Activated CD4-positive, alpha-beta T cell treated with anti-CD3 and anti-CD28 coated beads, Interleukin-2, amount 50 U/mL, for 4 hours (primary cell): ENCODE data around the gene MND1.
"Not testable (repeated sequence)": the region's sequence is repeated elsewhere in the genome, so short reads cannot be mapped to it uniquely, and the experiment has no call there.

ENCODE experiments used
- DNase-seq, 2 experiments: peaks; one replicate each; pipeline ENCODE4 v3.0.0-alpha.2; 2020

Gene MND1

DNA sequence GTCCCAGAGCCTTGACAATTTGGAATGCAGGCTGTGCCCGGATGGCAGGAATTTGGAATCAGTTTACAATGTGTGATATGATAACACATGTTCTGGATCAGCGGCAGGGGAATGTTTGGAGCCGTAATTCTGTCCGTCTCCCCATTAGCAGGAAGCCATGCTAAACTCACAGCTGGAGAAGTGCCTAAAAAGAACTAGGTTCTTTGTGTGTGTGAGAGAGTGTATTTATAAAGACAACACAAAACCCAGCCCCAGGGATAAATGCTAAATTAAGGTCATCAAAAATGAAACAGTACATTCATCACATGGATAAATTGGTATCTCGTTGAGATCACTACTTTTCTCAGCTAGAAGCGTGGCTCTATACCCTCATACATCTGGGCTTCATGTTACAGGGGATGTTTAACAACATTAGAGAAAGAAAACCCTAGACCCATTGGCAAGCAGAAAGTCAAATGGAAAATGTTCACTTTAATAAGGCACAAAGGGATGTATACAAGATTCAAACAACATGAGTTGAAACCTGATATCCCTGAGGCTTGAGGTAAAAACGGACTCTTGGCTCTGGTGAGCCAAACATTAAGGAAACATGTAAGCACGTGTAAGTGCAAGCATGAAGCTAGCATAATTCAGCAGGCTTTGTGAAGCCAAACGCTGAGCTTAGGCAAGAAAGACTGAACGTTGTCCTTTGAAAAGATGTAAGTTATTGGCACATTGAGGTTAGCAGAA lies 103.7 kb downstream of the MND1 start:
- DNase-seq: no peak

DNA sequence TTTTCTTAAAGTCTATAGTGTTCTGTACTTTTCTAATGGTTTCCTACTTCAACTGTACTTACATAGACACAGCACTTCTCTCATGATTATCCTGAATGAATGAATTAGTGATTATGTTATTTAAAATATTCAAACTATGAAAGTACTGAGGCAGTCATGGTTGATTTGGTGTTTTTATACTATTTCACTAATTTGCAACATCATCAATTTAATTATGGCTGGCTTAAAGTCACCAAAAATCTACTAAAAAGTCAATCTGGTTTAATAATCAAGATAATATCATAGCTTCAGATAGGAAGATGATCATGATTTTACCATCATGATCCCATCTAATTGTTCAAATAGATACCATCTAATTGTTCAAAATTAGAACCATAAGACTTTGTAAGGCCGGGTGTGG lies 104.8 kb downstream of the MND1 start:
- no peak for DNase-seq

DNA sequence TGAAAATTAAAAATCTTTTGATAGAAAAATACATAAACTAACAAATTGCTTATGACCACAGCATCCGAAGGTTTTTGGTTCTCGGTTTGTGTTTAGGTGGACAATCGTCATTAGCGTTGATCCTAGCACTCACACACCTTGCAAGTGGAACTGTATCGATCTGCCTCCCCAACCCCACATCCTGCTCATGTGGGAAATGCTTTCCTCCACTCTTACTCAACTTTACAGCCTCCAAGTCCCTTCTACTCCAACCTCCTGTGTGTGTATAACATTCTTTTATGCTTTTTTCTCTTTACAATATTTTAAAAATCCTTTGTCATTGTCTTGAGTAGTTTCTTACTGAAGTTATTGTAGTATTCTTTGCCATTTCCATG lies 106.0 kb downstream of the MND1 start:
- DNase-seq: no peak

DNA sequence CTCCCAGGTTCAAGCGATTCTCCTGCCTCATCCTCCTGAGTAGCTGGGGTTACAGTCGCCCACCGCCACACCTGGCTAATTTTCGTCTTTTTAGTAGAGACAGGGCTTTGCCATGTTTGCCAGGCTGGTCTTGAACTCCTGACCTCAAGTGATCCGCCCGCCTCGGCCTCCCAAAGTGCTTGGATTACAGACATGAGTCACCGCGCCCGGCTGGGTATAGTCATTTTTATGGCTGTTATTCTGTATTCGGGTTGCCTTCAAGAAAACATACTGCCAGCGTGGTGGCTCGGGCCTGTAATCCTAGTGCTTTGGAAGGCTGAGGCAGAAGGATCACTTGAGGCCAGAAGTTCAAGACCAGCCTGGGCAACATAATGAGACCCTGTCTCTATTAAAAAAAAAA lies 106.7 kb downstream of the MND1 start:
- not testable (repeated sequence) for DNase-seq

DNA sequence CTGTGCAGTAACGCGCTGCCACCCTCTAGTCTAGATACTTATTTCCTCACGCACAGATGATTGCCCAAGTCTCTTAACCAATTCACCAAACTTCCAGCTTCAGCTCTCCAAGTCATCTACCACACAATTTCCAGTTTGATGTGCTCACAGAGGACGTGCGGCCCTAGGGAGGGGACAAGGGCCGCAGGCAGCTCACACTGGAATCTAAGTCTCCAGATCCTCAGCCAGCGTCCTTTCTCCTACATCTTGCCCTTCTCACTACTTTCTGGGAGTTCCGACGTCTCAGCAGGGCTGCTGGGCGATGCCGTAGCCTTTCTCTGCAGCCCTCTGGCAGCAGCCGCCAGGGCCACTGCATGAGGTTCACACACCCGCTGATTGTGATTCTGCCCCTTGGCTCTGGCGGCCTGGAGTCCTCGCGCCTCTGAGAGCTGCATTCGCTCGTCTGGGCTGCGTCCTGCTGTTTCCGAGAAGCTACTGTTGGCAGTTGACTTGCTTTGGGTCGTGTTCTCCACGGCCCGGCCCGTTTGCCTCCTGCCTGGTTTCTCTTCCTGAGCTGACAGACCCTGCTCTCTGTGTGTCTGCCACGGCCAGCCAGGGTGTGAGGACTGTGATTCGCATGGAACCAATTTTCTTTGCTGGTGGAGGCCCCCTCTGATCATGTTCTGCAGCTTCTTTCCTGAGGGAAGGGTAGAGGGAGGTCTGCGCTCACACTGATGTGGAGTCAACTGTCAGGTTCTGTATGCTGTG lies 107.6 kb downstream of the MND1 start:
- no peak for DNase-seq

DNA sequence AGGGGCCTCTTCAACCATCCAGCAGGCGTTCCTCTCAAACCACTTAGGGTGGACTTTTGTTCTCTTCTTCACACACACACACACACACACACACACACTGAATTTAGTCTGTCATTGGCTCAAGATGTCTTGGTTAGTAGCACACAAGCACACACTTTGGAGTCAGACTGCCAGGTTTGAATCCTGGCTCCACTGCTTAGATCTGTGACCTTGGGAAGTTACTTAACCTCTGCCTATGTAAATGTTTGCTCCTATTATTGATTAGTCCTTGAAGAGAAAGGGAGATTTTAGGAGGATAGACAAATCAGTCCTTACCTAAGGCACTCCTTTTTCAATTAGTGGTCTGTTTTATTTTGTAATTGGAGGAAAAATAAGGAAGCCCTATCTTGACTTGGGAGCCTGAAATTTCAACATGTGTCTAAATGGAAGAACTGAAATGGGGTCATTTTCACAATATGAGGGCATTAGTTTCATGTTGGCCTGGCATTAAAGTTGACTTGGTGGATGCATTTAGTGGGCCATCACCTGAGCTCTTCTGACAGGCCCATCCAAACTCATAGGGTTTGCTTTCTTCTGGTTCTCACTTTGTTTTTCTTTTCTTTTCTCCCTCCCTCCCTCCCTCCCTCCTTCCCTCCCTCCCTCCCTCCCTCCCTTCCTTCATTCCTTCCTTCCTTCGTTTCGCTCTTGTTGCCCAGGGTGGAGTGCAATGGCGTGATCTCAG lies 108.3 kb downstream of the MND1 start:
- DNase-seq: no peak

DNA sequence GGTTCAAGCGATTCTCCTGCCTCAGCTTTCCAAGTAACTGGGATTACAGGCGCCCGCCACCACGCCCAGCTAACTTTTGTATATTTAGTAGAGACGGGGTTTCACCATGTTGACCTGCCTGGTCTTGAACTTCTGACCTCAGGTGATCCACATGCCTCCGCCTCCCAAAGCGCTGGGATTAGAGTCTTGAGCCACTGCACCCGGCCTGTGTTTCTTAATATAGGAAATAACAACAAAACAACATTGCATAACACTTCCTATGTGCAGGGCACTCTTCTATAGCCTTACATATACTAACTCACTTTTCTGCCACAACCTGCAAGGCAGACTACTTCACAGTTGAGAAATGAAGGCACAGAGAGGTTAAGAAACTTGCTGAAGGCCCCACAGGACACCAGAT lies 108.9 kb downstream of the MND1 start:
- DNase-seq: no peak

DNA sequence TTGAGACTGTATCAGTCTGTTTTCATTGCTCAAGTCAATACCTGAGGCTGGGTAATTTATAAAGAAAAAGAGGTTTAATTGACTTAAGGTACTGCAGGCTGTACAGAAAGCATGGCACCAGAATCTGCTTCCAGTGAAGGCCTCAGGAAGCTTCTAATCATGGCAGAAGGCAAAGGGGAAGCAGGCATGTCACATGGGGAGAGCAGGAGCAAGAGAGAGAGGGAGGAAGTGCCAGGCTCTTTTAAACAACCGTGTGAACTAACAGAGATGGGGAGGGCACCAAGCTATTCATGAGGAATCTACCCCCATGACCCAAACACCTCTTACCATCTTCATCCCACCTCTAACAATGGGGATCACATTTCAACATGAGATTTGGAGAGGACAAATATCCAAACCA lies 114.5 kb downstream of the MND1 start:
- DNase-seq: no peak

DNA sequence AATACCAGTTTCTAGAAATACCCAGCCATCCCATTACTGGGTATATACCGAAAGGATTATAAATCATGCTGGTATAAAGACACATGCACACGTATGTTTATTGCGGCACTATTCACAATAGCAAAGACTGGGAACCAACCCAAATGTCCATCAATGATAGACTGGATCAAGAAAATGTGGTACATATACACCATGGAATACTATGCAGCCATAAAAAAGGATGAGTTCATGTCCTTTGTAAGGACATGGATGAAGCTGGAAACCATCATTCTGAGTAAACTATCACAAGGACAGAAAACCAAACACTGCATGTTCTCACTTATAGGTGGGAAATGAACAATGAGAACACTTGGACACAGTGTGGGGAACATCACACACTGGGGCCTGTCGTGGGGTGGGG lies 117.1 kb downstream of the MND1 start:
- not testable (repeated sequence) for DNase-seq

DNA sequence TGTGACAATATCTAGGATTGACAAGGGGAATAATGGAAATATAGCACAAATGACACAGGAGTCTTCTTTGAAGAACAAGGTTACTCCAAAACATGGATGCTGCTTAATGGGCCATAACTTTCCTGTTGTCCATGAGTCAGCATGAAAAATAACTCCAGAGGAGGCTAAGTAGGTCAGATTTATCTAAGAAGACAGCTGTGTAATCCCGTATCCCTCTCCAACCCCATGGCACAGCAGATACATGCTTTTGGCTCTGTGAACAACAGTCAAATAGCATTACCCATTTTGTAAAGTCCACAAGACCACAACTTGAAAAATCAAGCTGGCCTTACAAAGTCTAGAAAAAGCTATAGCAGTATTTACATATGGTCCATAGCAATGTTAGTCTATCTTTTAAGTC lies 119.6 kb downstream of the MND1 start:
- DNase-seq: no peak
